HG03095 (cell line): ENCODE data around the gene CBLB.

Experiments
- ATAC-seq: cut with Tn5 transposase; IDR thresholded peaks from one replicate; pipeline ENCODE4 v1.9.1; 2021; ENCODE audit warnings: moderate library complexity; ENCODE audit not compliant: unreplicated experiment

The CBLB gene

DNA sequence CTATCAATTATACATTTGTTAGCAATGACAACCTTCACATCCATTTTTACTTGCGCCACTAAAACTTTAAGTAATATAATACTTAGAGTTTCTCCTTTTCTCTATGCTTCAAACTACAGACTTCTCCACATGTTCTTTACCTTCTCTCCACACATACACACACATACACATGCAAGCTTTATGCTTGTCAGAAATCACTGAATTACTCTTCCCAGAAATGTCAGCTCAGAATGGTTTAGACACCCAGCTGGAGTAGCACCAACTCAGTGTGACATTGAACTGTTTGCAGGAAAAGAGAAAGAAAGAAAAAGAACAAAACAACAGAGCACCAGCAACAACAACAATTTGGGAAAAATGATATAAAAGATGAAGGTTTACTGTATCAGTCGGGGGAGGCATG lies 20.9 kb downstream of the CBLB start:
- no peak for ATAC-seq

DNA sequence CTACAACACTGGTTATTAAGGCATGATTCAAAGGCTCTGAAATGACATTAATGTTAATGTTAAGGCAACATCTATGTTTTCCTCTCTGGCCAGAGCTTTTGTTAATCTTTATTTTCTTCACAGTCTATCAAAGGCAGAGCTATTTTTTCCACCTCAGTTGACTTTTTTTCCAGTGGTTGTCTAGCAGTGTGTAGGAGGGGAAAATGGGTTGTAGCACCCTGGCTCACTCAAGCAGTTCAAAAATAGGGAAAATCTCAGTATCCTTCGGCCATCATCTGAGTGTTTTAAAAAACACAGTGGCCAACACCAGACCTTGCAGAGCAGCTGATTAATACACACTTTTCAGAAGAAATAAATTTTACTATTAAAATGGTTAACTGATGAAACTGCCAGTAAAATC lies 21.4 kb downstream of the CBLB start:
- ATAC-seq, result no peak

DNA sequence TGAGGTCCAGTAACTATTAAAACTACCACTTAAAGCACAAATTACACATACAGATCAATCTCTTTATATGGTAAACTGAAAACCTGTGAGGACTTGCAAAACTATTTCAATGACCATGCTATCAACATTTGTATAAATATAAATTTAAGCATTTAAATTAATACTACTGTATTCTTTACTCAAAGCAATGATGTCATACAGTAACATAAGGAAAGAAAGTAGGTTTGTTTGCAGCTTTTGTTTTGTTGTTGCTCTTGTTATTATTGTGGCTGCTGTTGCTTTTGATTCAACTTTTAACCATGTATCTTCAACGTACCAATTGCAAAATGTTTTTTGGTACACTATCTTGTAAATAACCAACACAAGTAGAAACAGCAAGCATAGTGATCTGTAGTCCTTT lies 22.0 kb downstream of the CBLB start:
- no peak for ATAC-seq

DNA sequence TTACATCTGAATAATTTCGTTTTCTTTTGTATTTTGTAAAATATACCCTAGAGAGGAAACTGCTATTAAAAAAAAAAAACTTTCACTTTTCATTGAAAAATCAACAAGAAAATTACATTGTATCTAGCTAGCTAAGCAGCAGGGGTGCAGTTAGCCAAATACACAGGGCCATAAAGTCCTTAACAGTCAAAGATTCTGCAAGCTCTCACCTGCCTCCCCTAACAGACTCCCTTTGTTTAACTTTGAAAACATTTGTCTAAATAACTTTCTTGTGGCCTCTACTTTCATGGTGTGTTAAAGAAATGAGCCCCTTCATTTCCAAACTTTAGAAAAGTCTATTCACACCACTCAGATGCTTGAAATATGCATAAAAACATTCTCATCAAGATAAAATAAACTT lies 23.3 kb downstream of the CBLB start:
- no peak for ATAC-seq

DNA sequence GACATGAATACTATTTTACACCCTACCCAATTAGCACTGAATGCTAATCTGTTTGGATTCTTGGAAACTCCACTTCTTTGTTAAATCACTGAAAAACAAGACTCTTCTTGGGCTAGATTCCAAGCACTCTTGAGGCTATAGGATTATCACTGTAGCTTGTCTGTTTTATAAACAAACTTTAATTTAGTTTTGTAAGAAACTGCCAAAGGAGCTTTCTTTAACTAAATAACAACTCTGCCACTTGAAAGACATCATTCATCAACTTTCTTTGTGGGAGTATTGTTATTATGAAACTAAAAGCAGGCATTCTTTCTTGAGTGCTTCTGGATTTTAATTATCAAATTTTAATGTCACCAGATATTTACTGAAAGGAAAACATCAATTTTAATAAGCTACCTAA lies 24.1 kb downstream of the CBLB start:
- no peak for ATAC-seq

DNA sequence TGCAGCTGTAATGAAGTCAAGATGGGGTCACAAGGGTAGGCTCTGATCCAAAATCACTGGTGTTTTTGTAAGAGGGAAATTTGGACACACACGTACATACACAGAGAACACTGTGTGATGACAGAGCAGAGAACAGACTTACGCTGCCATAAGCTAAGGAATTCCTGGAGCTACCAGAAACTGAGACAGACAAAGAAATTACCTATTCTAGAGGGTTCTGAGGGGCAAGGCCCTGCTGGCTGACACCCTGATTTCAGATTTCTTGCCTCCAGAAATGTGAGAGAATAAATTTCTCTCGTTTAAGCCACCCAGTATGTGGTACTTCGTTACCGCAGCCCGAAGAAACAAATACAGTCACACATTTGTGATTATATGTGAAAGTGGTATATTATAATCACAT lies 24.8 kb downstream of the CBLB start:
- ATAC-seq, result no peak

DNA sequence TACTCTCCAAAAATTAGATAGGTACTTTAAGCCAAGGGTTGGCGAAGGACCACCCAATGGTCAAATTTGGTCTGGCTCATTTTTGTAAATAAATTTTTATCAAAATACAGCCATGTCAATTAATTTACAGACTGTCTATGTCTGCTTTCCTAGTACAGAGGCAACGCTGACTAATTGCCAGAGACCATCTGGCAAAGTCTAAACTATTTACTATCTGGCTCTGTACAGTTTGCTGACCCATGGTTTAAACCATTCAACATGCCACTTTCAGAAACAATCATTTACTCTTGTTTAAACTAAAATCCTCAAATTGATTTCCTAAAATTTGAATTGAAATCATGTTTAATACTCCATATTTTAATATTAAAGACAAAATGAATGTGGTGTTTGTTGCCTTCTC lies 25.9 kb downstream of the CBLB start:
- ATAC-seq, result no peak

DNA sequence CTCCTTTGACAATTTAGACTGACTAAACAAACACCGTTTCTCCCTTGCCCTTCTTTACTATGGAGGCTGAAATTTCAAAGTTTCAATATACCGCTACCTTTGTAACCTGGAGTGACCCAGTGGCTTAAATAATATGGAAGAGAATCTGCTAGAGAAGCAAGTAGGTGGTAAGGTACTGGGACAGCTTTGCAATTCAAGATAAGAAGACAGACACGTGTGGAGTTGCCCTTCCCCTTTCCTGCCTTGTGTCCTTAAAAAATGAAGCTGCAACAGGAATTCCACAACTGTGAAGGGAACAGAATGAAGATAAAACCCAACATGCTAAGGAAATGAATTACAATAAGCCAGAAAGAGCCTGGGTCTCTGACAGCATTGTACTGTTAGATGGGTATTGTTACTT lies 26.4 kb downstream of the CBLB start:
- no peak for ATAC-seq

DNA sequence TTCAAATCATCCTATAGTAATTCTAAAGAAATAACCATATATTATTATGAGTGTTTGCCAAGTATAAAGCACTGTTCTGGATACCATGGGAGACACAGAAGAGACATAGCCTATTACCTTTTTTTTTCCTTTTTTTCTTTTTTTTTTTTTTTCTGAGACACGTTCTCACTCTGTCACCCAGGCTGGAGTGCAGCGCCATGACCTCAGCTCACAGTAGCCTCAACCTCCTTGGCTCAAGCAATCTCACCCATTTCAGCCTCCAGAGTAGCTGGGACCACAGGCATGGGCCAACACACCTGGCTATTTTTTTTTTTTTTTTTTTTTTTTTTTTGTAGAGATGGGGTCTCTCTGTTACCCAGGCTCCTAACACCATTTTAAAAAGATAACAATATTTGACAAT lies 30.9 kb downstream of the CBLB start:
- ATAC-seq, result no peak

DNA sequence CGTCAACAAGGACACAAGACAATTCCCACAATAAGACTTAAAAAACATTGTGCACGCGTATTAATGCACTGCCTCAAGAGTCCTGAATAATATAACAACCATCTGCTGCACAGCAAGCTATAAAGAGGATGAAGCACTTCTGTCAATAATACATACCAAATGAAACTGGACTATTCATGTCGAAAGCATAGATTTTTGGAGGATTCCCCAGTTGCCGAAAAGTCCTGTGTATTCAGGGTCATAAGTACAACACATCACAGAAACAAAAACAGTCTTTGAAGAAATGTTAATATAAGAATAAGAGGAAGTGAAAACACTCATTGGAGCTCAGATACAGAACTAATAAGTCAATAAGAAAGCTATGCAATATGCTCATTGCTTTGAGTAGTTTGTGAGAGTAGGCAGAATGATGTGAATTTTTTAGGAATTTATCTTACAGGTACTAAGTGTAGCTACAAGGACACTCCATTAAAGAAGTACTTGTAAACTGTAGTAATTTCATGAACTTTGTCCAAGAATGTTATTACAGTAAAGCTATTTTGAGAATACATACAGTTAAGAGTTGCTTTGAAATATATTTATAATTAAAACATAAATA lies 31.6 kb downstream of the CBLB start:
- peak; percentile 96 for ATAC-seq

DNA sequence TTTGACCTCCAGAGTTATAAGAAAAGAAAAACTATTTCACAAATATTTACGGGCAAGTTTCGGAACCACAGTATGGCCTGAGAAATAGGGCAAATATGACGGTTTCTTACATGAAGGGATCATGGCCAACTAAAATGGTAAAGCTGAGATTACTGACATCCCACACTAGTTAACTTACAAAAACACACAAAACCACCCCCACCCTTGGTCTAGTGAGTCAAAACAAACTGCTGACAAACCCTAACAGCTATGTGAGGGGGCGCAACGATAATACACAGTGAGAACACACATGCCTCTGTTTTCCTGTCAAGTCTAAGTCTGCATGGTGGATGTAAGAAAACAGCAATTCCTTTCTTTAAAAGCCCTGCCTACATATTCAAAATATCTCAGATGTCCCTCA lies 32.3 kb downstream of the CBLB start:
- peak; percentile 46 for ATAC-seq

DNA sequence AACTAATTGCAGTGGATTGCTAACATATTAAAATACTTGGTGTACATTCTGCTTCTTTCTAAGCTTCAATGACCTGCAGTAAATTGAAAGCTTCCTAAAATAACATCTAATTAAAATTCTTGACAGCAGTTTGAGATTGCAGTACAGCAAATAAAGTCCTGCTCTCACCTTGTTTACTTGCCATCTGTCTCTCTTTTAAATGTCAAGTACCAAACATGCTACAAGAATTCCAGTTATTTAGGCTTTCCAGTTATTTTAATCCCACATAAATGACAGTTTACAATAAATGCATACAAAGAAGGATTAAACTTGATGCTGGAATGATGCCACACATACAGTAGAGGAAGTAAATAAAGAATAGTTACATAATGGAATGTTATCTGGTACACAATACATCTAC lies 33.2 kb downstream of the CBLB start:
- no peak for ATAC-seq

DNA sequence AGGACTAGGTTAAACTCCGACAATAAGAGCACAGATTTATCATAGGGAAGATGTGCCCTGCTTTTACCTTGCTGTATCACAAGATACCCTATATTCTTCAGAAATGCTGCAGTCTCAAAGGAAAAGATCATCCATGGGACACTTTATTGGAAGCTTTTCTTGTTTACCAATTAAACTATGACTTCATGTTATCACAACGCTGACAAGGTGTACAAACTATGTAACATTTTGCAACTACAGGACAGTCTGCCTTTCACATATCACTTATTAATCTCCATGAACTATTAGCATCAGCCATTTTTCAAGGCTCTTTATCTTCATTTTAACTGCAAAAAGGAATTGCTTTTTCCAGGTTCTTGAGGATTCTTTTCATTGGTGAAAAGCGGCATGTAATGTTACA lies 34.0 kb downstream of the CBLB start:
- no peak for ATAC-seq

DNA sequence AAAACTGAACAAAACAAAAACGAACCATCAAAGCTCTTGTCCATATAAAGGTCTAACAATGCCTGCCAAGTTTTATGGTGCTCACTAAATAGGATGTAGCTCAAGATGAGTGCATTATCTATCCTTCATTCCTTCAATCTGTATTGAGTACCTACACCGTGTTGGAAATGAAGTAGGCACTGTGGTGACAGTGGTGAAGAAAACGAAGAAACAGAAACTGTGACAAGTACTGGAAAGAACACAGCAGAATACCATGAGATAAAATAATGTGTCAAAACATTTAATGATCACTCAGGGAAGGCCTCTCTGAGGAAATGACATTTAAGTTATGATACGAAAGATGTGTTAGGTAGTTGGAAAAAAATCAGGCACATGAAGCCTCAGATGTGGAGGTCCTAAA lies 36.2 kb downstream of the CBLB start:
- no peak for ATAC-seq

DNA sequence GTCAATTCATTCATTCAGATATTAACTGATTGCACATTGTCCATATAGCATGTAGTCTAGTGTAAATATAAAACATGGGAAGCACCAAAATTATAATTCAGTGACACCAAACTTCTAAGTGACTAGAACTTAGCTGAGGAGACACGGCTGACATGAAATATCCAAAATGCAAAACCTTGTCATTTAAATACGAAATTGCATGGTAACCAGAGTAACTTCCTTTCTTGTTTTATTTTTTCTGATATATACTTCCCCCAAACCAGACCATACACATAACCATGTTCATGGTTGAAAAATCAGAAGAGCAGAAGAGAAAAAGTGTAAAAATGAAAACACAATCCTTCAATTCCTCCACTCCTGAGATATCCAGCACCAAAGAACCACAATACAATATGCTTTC lies 38.0 kb downstream of the CBLB start:
- ATAC-seq, result no peak

DNA sequence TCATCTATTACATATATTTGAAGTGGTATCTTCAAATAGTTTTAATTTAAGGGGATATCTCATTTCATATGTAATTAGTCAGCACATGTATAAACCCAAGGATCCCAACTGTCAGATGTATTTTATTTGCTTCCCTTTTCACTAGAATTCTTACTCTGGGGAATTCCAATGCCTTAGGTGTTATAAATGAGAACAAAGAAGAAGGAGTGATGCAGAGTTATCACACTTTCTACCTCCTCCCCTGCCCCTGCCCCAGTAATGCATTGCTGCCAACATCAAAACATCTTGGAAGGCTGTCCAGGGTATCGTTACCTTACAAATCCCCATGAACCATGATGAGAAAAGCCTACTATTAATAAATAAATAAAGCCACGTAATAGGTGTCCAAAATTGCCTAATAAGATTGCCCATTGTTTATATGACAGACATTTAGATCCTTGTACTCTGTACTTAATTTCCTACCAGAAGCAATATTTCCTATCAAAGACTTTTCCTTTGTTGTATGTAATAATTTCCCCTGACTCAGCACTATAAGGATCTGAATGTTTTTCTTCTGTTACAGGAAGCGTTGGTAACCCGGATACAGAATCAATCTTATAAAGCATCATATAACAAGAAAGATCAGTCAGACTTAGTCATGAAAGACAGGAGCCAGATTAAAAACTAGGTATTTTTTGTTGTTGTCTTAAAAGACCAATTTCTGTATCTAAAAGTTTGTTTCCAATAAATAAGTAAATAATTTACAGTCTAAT lies 38.8 kb downstream of the CBLB start:
- ATAC-seq, result no peak

DNA sequence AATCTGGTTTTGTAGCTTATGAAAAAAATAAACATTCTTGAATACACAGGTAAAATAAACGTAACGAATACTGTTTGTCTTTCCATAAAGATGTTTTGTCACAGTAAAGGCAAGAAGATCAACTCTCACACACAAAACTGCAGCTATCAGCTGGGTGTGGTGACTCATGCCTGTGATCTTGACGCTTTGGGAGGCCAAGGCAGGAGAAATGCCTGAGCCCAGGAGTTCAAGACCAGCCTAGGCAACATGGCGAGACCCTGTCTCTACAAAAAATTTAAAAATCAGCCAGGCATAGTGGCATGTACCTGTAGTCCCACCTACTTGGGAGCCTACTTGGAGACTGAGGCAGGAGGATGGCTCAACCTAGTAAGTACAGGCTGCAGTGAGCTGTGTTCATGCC lies 39.6 kb downstream of the CBLB start:
- ATAC-seq, result no peak

DNA sequence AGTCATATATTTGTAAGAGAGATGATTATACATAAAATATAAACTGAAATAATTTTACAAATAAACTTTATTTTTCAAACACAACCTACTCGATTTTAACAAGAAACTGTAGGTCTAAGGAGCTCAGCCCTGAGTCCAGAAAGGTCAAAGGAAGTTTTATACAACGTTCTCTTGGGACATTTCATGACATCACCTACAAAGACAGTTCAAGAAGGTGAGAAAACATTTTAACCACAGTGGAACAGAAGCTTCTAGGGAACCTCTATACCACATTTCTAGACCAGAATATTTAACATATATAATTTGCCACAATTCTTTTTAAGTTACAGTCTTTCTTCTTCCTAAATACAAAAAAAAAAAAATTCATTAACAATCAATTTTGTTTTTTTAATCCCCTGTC lies 40.1 kb downstream of the CBLB start:
- no peak for ATAC-seq

DNA sequence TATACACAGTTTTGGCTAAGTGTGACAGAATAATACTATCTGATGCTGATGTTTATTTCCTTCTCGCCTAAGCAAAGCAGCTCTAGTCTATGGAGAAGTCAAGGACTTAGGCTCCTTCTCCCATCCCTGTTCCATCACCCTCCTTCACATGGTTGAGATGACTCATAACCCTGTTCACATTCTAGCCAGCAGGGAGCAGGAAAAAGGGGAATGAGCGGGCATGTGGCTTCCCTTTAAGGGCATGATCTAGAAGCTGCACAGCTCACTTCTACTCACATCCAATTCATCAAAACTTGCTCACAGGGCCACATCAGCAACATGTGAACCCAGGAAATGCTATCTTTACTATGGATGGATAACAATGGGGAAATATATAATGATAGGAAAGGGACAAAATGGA lies 40.9 kb downstream of the CBLB start:
- ATAC-seq, result no peak

DNA sequence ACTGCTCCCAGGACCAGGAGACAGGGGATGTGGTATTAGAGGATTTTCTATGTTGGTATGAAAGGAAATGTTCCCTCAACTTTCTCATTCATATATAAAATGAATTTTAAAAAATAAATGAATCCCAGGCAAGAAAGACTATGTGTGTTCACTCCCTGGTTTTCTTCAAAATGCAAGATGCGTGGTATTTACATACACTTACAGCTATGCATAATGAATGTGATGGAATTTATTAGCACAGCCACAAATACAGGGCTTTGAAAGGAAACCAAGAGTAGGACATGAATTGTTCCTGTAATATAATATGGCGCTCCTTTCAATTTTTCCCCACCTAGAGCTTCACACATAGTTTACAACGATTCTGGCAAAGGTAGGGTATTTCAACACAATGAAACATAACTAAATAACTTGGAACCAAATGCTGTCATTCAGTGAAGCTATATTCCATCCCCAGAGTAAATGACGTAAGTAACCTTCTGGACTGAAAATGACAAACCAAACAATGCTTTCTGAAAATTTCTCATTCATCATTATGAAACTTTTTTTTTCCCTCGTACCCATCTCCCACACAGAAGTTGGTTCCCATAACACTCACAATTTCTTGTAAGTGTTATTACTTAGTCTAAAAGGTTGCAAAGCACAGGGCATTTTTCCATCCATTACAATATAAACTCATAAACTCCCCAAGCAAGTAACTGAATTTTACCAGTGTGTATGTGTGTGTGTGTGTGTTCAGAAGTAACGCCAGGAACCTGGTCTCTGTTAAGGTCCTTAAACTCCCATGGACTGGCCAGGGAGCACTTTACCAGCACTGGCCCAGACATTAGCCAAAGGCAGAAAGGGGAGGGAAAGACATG lies 41.8 kb downstream of the CBLB start:
- no peak for ATAC-seq

DNA sequence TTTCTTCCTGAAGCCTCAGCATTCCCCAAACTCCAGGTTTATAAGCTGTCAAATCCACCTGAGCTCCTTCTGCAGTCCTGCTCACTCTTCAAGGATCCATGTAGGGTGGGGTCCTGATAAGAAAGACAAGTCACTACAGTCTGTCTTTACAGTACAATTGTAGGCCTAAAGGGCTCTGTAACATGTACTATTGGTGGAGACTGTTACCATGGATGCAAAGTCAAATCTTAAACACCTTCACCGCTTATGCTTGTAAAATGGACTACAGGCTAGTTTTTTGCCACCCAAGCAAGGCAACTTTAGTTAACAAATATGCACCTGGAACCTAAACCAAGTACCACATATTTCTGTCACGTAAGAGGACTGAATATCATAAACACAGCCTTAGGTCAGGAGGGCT lies 44.7 kb downstream of the CBLB start:
- ATAC-seq, result no peak
